NCI-H2081 treated with DMSO at 0.1 percent for 48 hours (cell line): ENCODE measurements around the gene LRRC27.
"Not testable (repeated sequence)": the region's sequence is repeated elsewhere in the genome, so short reads cannot be mapped to it uniquely, and the experiment has no call there.

Experiments used
- DNase-seq: peaks from one replicate; lab custom pipeline; 2025; lab: John Stamatoyannopoulos, UW

The LRRC27 gene

GRCh38 chr10:132314881-132315280 is 17.1 kb upstream of the LRRC27 start:
- not testable (repeated sequence) for DNase-seq

GRCh38 chr10:132316133-132316532 is 15.9 kb upstream of the LRRC27 start:
- DNase-seq: no peak

GRCh38 chr10:132317477-132317876 is 14.5 kb upstream of the LRRC27 start:
- DNase-seq: not testable (repeated sequence)

- no peak for DNase-seq
These were observed 11.9 kb upstream of the LRRC27 start for GRCh38 chr10:132319853-132320653.

GRCh38 chr10:132320654-132321469 is 11.1 kb upstream of the LRRC27 start:
- no peak for DNase-seq

- no peak for DNase-seq
These were observed 10.3 kb upstream of the LRRC27 start for GRCh38 chr10:132321726-132322125.

GRCh38 chr10:132322586-132323048 is 9.4 kb upstream of the LRRC27 start:
- no peak for DNase-seq

- DNase-seq: no peak
These were observed 7.8 kb upstream of the LRRC27 start for GRCh38 chr10:132324186-132324585.

- no peak for DNase-seq
These were observed 5.6 kb upstream of the LRRC27 start for GRCh38 chr10:132326344-132326889.

GRCh38 chr10:132326925-132327324 is 5.1 kb upstream of the LRRC27 start:
- no peak for DNase-seq

- DNase-seq: no peak
These were observed 3.9 kb upstream of the LRRC27 start for GRCh38 chr10:132328106-132328505.

GRCh38 chr10:132328738-132329137 is 3.3 kb upstream of the LRRC27 start:
- DNase-seq: no peak

- no peak for DNase-seq
These were observed 2.2 kb upstream of the LRRC27 start for GRCh38 chr10:132329565-132330485.

GRCh38 chr10:132330486-132330833 is 1.5 kb upstream of the LRRC27 start:
- no peak for DNase-seq

- DNase-seq: no peak
These were observed 401 bp downstream of the LRRC27 start for GRCh38 chr10:132332433-132332754.

- no peak for DNase-seq
These were observed 1.4 kb downstream of the LRRC27 start for GRCh38 chr10:132333386-132333785.

GRCh38 chr10:132334631-132335188 is 2.7 kb downstream of the LRRC27 start:
- no peak for DNase-seq

GRCh38 chr10:132335189-132336063 is 3.4 kb downstream of the LRRC27 start:
- DNase-seq: no peak

- no peak for DNase-seq
These were observed 4.2 kb downstream of the LRRC27 start for GRCh38 chr10:132336064-132336746.

GRCh38 chr10:132336919-132337407 is 5.0 kb downstream of the LRRC27 start:
- DNase-seq: no peak
